Neuronal stem cell (in vitro differentiated cells): ENCODE results near the gene AKAP10.

Experiments
- DNase-seq: peaks from one replicate; pipeline ENCODE4 v3.0.0-alpha.2; 2013; ENCODE audit warnings: low spot score
- H2AFZ ChIP-seq: one replicate; pipeline ENCODE4 v1.6.1; 2013; ENCODE audit warnings: mild to moderate bottlenecking, low read length, inconsistent platforms
- H2AK5ac ChIP-seq: 2 replicates; pipeline ENCODE4 v1.6.1; 2013; ENCODE audit warnings: low read depth, mild to moderate bottlenecking, inconsistent platforms, low read length, moderate library complexity, mixed read lengths
- H2BK120ac ChIP-seq: 2 replicates; pipeline ENCODE4 v1.6.1; 2013; ENCODE audit warnings: low read depth, mild to moderate bottlenecking, inconsistent platforms, low read length, moderate library complexity, mixed read lengths
- H2BK12ac ChIP-seq: one replicate; pipeline ENCODE4 v1.6.1; 2013; ENCODE audit warnings: low read length, inconsistent platforms
- H2BK15ac ChIP-seq: 2 replicates; pipeline ENCODE4 v1.6.1; 2013; ENCODE audit warnings: mild to moderate bottlenecking, low read length, inconsistent platforms, mixed read lengths
- H2BK5ac ChIP-seq: one replicate; pipeline ENCODE4 v1.6.1; 2013; ENCODE audit warnings: inconsistent platforms, mild to moderate bottlenecking, low read length, moderate library complexity
- H3K14ac ChIP-seq: one replicate; pipeline ENCODE4 v1.6.1; 2013; ENCODE audit warnings: low read length, inconsistent platforms
- H3K18ac ChIP-seq: 2 replicates; pipeline ENCODE4 v1.6.1; 2013; ENCODE audit warnings: low read length, inconsistent platforms
- H3K23ac ChIP-seq: 2 replicates; pipeline ENCODE4 v1.6.1; 2013; ENCODE audit warnings: low read depth, mild to moderate bottlenecking, mixed read lengths, low read length, inconsistent platforms; ENCODE audit not compliant: poor library complexity
- H3K27ac ChIP-seq: replicated peaks from 3 replicates; pipeline ENCODE4 v1.5.1; 2013; ENCODE audit warnings: low read length, inconsistent platforms
- H3K27me3 ChIP-seq, 3 experiments: 2 replicates each; pipeline ENCODE4 v1.6.1; 2013; ENCODE audit warnings: low read length in 3 of 3, mild to moderate bottlenecking in 2 of 3, inconsistent platforms in 1 of 3, low read depth in 1 of 3, mixed read lengths in 1 of 3, moderate library complexity in 1 of 3; ENCODE audit not compliant: control insufficient read depth in 3 of 3, insufficient read depth in 3 of 3
- H3K36me3 ChIP-seq, 2 donors: replicated peaks in 1 of 2; 2 replicates each; pipeline ENCODE4 v1.6.1; 2013; ENCODE audit warnings: low read length in 2 of 2; ENCODE audit not compliant: control insufficient read depth in 2 of 2, insufficient read depth in 2 of 2
- H3K4ac ChIP-seq: 2 replicates; pipeline ENCODE4 v1.6.1; 2013; ENCODE audit warnings: inconsistent platforms, mild to moderate bottlenecking, low read length, moderate library complexity
- H3K4me1 ChIP-seq, 2 donors: 1 replicate in 1 of 2; 2 replicates in 1 of 2; pipeline ENCODE4 v1.6.1; 2013; ENCODE audit warnings: low read length in 2 of 2, low read depth in 1 of 2; ENCODE audit not compliant: control insufficient read depth in 2 of 2, insufficient read depth in 1 of 2
- H3K4me2 ChIP-seq: one replicate; pipeline ENCODE4 v1.6.1; 2013; ENCODE audit warnings: mild to moderate bottlenecking, low read length, inconsistent platforms; ENCODE audit not compliant: insufficient read depth, poor library complexity, severe bottlenecking
- H3K4me3 ChIP-seq, 2 donors: 2 replicates each; pipeline ENCODE4 v1.5.1; 2013; ENCODE audit warnings: low read length in 2 of 2, mild to moderate bottlenecking in 2 of 2, inconsistent platforms in 1 of 2, moderate library complexity in 1 of 2
- H3K79me1 ChIP-seq: one replicate; pipeline ENCODE4 v1.6.1; 2013; ENCODE audit warnings: low read depth, mild to moderate bottlenecking, inconsistent platforms, low read length, moderate library complexity
- H3K9ac ChIP-seq: one replicate; pipeline ENCODE4 v1.6.1; 2013; ENCODE audit warnings: mild to moderate bottlenecking, low read depth, low read length, inconsistent platforms; ENCODE audit not compliant: poor library complexity
- H3K9me3 ChIP-seq, 2 donors: replicated peaks in 1 of 2; 2 replicates each; pipeline versions ENCODE3 to v1.6.1; 2013; ENCODE audit warnings: low read length in 2 of 2, mild to moderate bottlenecking in 2 of 2, inconsistent platforms in 1 of 2, low read depth in 1 of 2, mixed read lengths in 1 of 2, moderate library complexity in 1 of 2; ENCODE audit not compliant: control insufficient read depth in 2 of 2, insufficient read depth in 1 of 2
- H4K8ac ChIP-seq: one replicate; pipeline ENCODE4 v1.6.1; 2013; ENCODE audit warnings: low read depth, mild to moderate bottlenecking, inconsistent platforms, low read length, moderate library complexity
- H4K91ac ChIP-seq: one replicate; pipeline ENCODE4 v1.6.1; 2013; ENCODE audit warnings: low read length, low read depth, mild to moderate bottlenecking, inconsistent platforms; ENCODE audit not compliant: poor library complexity
- WGBS, 2 donors: extraction: QIAGEN DNeasy Blood & Tissue Kit; methylation state at CpG; one replicate each; pipeline ENCODE4 v1.1.7; 2013; ENCODE audit warnings: missing lambda C conversion rate in 2 of 2, mixed read lengths in 1 of 2; ENCODE audit not compliant: insufficient read length in 2 of 2, insufficient replicate concordance in 1 of 2; ENCODE audit errors: extremely low coverage in 2 of 2; 5-methylcytosine and 5-hydroxymethylcytosine counted together

AKAP10 gene

DNA sequence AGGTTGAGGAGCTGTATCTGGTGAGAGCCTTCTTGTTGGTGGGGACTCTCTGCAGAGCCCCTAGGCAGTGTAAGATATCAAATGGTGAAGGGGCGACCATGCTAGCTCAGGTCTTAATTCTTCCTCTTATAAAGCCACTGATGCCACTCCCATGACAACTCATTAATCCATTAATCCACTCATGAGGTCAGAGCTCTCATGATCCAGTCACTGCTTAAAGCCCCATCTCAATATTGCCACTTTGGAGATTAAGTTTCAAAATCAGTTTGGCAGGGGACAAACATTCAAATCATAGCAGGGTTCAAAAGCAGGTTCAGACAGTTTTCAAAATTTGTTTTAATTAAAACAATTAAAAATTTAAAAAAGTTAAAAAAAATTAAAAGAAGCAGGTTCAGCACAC is 18.5 kb upstream of the AKAP10 start:
- Histone ChIP-seq H2BK5ac (no peak overlapping the region), H4K8ac (no peak overlapping the region), H3K27me3 (peaks cover 0 to 2% (median 0%) of the 10 kb centered on the region in 3 experiments), H2BK12ac (no peak overlapping the region), H3K9ac (no peak overlapping the region), H3K4me2 (no peak overlapping the region), H3K4me3 (no peak overlapping the region), H3K36me3 (no peaks in the 10 kb centered on the region), H2BK15ac (no peak overlapping the region), H2AK5ac (no peak overlapping the region), H3K79me1 (no peaks in the 10 kb centered on the region), H2BK120ac (no peak overlapping the region), H3K4me1 (peaks cover 3 to 7% of the 10 kb centered on the region in 2 donors), H4K91ac (no peak overlapping the region), H3K18ac (no peak overlapping the region), H3K27ac (no peak overlapping the region), H3K23ac (no peak overlapping the region), H3K9me3 (no peaks in the 10 kb centered on the region), H2AFZ (no peak overlapping the region), H3K4ac (no peak overlapping the region), H3K14ac (no peak overlapping the region)
- DNase-seq, result no peak
- WGBS, 2 donors, result no CpG with 5 or more reads among the region's 1 CpG

DNA sequence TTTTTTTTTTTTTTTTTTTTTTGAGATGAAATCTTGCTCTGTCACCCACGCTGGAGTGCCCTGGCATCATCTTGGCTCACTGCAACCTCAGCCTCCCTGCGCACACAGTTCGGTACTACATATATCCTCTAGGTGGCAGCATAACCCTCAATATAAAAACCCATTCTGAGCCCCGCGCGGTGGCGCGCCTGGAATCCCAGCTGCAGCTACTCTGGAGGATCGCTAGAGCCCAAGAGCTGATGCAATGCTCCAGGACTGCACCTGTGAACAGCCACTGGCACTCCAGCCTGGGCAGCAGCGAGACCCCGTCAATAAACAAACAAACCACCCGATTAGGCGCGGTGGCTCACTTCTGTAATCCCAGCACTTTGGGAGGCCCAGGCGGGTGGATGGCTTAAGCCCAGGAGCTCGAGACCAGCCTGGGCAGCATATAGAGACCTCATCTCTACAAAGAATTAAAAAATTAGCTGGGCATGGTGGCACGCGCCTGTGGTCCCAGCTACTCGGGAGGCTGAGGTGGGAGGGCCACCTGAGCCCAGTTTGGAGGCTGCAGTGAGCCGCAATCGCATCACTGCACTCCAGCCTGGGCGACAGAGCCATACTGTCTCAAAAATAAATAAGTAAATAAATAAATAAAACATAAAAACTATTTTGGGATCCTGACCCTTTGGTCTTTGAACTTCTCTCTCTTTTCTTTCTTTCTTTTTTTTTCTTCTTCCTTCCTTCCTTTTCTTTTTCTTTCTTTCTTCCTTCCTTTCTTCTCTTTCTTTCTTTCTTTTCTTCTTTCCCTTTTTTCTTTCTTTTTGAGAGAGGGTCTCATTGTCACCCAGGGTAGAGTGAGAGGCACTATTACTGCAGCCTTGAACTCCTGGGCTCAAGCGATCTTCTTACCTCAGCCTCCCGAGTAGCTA is 15.4 kb upstream of the AKAP10 start:
- Histone ChIP-seq H3K18ac (no peak overlapping the region), H4K91ac (no peak overlapping the region), H3K4ac (no peak overlapping the region), H3K9me3 (no peaks in the 10 kb centered on the region), H3K27ac (no peak overlapping the region), H3K27me3 (peaks cover 0 to 2% (median 0%) of the 10 kb centered on the region in 3 experiments), H3K23ac (no peak overlapping the region), H2AK5ac (no peak overlapping the region), H4K8ac (no peak overlapping the region), H3K9ac (no peak overlapping the region), H2AFZ (peak overlapping the region; percentile 81), H3K4me3 (no peak overlapping the region), H3K4me1 (peaks cover 3 to 11% of the 10 kb centered on the region in 2 donors), H3K36me3 (no peaks in the 10 kb centered on the region), H2BK15ac (no peak overlapping the region), H3K79me1 (no peaks in the 10 kb centered on the region), H3K14ac (no peak overlapping the region), H2BK12ac (no peak overlapping the region), H2BK120ac (no peak overlapping the region), H2BK5ac (no peak overlapping the region), H3K4me2 (peak overlapping the region; percentile 25)
- WGBS, 2 donors, result no CpG with 5 or more reads among the region's 24 CpGs
- DNase-seq, result peak; percentile 88

DNA sequence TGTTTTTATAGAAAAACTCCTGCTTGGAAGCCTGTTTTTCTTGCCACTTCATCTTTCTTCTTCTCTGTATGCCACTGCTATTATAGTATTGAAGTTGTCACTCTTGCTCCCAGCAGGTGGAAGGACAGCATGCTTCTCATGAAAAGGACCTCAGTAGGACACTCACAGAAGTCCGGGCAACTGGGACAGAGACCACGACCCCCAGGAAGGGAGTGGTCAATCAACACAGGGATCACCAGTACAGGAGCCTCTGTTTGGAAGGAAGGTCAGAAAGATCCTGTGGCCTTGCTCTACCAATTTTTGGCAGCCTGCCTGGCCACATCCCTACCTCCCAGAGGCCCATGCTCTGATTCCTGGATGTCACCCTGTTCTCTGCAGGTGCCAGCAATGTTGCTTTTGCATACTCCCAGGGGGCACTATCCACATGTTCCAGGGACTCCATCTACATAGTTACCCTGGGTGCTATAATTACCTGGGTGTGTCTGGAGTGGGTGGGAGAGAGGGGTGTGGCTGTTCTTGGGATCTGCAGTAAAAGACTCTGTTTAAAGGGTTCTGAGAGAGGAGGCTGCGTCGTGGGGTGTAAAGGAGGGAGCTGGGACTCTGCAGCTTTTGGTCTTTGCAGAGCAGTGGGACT is 13.7 kb upstream of the AKAP10 start:
- Histone ChIP-seq H3K4me2 (no peak overlapping the region), H2AK5ac (no peak overlapping the region), H3K9ac (no peak overlapping the region), H4K91ac (no peak overlapping the region), H3K4me3 (no peak overlapping the region), H3K23ac (no peak overlapping the region), H2BK120ac (no peak overlapping the region), H3K27ac (no peak overlapping the region), H2BK15ac (no peak overlapping the region), H2BK5ac (no peak overlapping the region), H2BK12ac (no peak overlapping the region), H4K8ac (no peak overlapping the region), H3K79me1 (no peaks in the 10 kb centered on the region), H3K36me3 (no peaks in the 10 kb centered on the region), H3K4me1 (peaks cover 0 to 23% of the 10 kb centered on the region in 2 donors), H3K9me3 (no peaks in the 10 kb centered on the region), H3K14ac (no peak overlapping the region), H3K4ac (no peak overlapping the region), H2AFZ (no peak overlapping the region), H3K27me3 (peaks cover 0 to 2% (median 0%) of the 10 kb centered on the region in 3 experiments), H3K18ac (no peak overlapping the region)
- no peak for DNase-seq
- no CpG with 5 or more reads among the region's 4 CpGs for WGBS, 2 donors

DNA sequence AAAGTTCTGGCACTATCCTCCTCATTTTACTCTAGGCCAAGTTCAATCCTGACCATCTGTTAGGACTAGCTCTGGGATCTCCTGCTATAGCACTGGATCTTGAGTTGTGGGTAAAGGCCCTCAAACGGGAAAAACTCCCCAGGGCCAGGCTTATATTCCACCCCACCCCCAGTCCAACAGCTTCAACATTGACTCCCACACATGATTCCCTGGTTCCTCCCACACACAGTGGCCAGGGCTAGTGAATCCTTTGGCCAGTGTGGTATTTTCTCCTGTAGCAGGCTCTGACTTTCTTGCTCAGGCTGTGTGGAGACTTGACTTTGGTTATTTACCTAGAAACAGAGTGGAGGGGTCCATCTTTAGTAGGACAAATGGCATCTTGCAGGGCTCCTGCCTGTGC is 10.3 kb upstream of the AKAP10 start:
- H2BK120ac ChIP-seq, result no peak overlapping the region
- H2BK15ac ChIP-seq, result no peak overlapping the region
- no peak for DNase-seq
- no peak overlapping the region for H2AK5ac ChIP-seq
- no peaks in the 10 kb centered on the region for H3K79me1 ChIP-seq
- H3K36me3 ChIP-seq, result no peaks in the 10 kb centered on the region
- no peak overlapping the region for H3K18ac ChIP-seq
- no peaks in the 10 kb centered on the region for H3K9me3 ChIP-seq
- H3K23ac ChIP-seq, result no peak overlapping the region
- H4K8ac ChIP-seq, result no peak overlapping the region
- H3K27ac ChIP-seq, result no peak overlapping the region
- H3K14ac ChIP-seq, result no peak overlapping the region
- peaks cover 0 to 23% of the 10 kb centered on the region in 2 donors for H3K4me1 ChIP-seq
- H3K4me3 ChIP-seq, result no peak overlapping the region
- H3K9ac ChIP-seq, result no peak overlapping the region
- H4K91ac ChIP-seq, result no peak overlapping the region
- no peak overlapping the region for H2BK5ac ChIP-seq
- H3K27me3 ChIP-seq, result peaks cover 0 to 2% (median 0%) of the 10 kb centered on the region in 3 experiments
- no CpG with 5 or more reads among the region's 1 CpG for WGBS, 2 donors
- H3K4me2 ChIP-seq, result no peak overlapping the region
- no peak overlapping the region for H3K4ac ChIP-seq
- H2AFZ ChIP-seq, result peak overlapping the region; percentile 77
- no peak overlapping the region for H2BK12ac ChIP-seq
